ENCODE measurements around the gene KLHL25. TPM values are rescaled to one million over a fixed set of nuclear protein-coding genes. Genes with fewer than 3 reads are reported as not detected.
"Not testable (repeated sequence)": the region's sequence is repeated elsewhere in the genome, so short reads cannot be mapped to it uniquely, and the experiment has no call there.

KLHL25 gene
- total RNA-seq, 2 experiments from 2014 or later = 5.3 to 5.7 TPM

GRCh38 chr15:85829754-85830153, 35.0 kb upstream of the KLHL25 start:
- intact Hi-C loops (cut with micrococcal nuclease) = loop anchor here (2.0 to 10.0 kb wide), 2 partner anchors 99 to 535 kb away; no protein-coding TSS in a partner anchor
- not testable (repeated sequence) for H3K9me3 Mint-ChIP-seq

GRCh38 chr15:85828874-85829273, 34.1 kb upstream of the KLHL25 start:
- Mint-ChIP-seq H3K36me3 (no peaks in the 10 kb centered on the region), H3K4me3 (no peak overlapping the region), H3K27me3 (peaks cover 3% of the 10 kb centered on the region), H3K27ac (no peak overlapping the region), H3K9me3 (no peaks in the 10 kb centered on the region), H3K4me1 (ENCODE audit: low read depth) (no peaks in the 10 kb centered on the region)
- intact Hi-C loops (cut with micrococcal nuclease) = no loop called here
- ChIA-PET CTCF (interaction anchor here (1.9 kb wide), 1 partner anchor 532 kb away, joined by 4 read pairs; no protein-coding TSS in a partner anchor), POLR2A (no interaction called here)
- no peak for DNase-seq

More at GRCh38 chr15:85829754-85830153, 35.0 kb upstream of the KLHL25 start:
- POLR2A ChIA-PET; H3K27me3 Mint-ChIP-seq; H3K36me3 Mint-ChIP-seq; DNase-seq; H3K27ac Mint-ChIP-seq; H3K4me3 Mint-ChIP-seq; H3K4me1 Mint-ChIP-seq (ENCODE audit: low read depth): not testable (repeated sequence)
- CTCF ChIA-PET = interaction anchor here (1.4 to 1.9 kb wide), 2 partner anchors 11 to 533 kb away, joined by 4 to 7 read pairs; no protein-coding TSS in a partner anchor

- intact Hi-C loops (cut with micrococcal nuclease) = no loop called here
- Mint-ChIP-seq H3K4me3 (no peak overlapping the region), H3K4me1 (ENCODE audit: low read depth) (no peaks in the 10 kb centered on the region), H3K36me3 (no peaks in the 10 kb centered on the region), H3K9me3 (no peaks in the 10 kb centered on the region), H3K27ac (no peak overlapping the region), H3K27me3 (peaks cover 3% of the 10 kb centered on the region)
- DNase-seq = no peak
- CTCF ChIA-PET = interaction anchor here (1.5 to 1.9 kb wide), 2 partner anchors 12 to 532 kb away, joined by 3 to 4 read pairs; no protein-coding TSS in a partner anchor
- POLR2A ChIA-PET = no interaction called here
These were observed 33.4 kb upstream of the KLHL25 start for GRCh38 chr15:85828126-85828525.

- intact Hi-C loops (cut with micrococcal nuclease) = no loop called here
- ChIA-PET POLR2A (no interaction called here), CTCF (interaction anchor here (1.0 to 1.5 kb wide), 5 partner anchors 13 to 97 kb away, joined by 3 to 5 read pairs (median 3); no protein-coding TSS in a partner anchor)
- Mint-ChIP-seq H3K9me3 (no peaks in the 10 kb centered on the region), H3K4me1 (ENCODE audit: low read depth) (no peaks in the 10 kb centered on the region), H3K27me3 (peaks cover 3% of the 10 kb centered on the region), H3K27ac (no peak overlapping the region), H3K36me3 (no peaks in the 10 kb centered on the region), H3K4me3 (no peak overlapping the region)
- DNase-seq = no peak
These were observed 32.2 kb upstream of the KLHL25 start for GRCh38 chr15:85826756-85827515.

GRCh38 chr15:85825719-85826118, 31.0 kb upstream of the KLHL25 start:
- no peak for DNase-seq
- Mint-ChIP-seq H3K27me3 (peaks cover 1% of the 10 kb centered on the region), H3K27ac (no peak overlapping the region), H3K36me3 (no peaks in the 10 kb centered on the region), H3K9me3 (no peaks in the 10 kb centered on the region), H3K4me1 (ENCODE audit: low read depth) (no peaks in the 10 kb centered on the region), H3K4me3 (no peak overlapping the region)
- intact Hi-C loops (cut with micrococcal nuclease) = no loop called here
- ChIA-PET POLR2A (no interaction called here), CTCF (interaction anchor here (1.1 kb wide), 1 partner anchor 15 kb away, joined by 5 read pairs; no protein-coding TSS in a partner anchor)

- Mint-ChIP-seq H3K4me1 (ENCODE audit: low read depth) (no peaks in the 10 kb centered on the region), H3K27me3 (no peaks in the 10 kb centered on the region), H3K36me3 (no peaks in the 10 kb centered on the region), H3K27ac (no peak overlapping the region), H3K4me3 (no peak overlapping the region), H3K9me3 (no peaks in the 10 kb centered on the region)
- ChIA-PET POLR2A (no interaction called here), CTCF (no interaction called here)
- intact Hi-C loops (cut with micrococcal nuclease) = no loop called here
- no peak for DNase-seq
These were observed 30.4 kb upstream of the KLHL25 start for GRCh38 chr15:85825118-85825517.

GRCh38 chr15:85821545-85821944, 26.8 kb upstream of the KLHL25 start:
- H3K36me3 Mint-ChIP-seq = no peaks in the 10 kb centered on the region
- intact Hi-C loops (cut with micrococcal nuclease) = no loop called here
- H3K9me3 Mint-ChIP-seq = no peaks in the 10 kb centered on the region
- H3K4me1 Mint-ChIP-seq (ENCODE audit: low read depth) = no peaks in the 10 kb centered on the region
- H3K27me3 Mint-ChIP-seq = no peaks in the 10 kb centered on the region
- CTCF ChIA-PET = no interaction called here
- POLR2A ChIA-PET = no interaction called here
- H3K27ac Mint-ChIP-seq = no peak overlapping the region
- no peak overlapping the region for H3K4me3 Mint-ChIP-seq
- no peak for DNase-seq

- Mint-ChIP-seq H3K27ac (no peak overlapping the region), H3K4me1 (ENCODE audit: low read depth) (no peaks in the 10 kb centered on the region), H3K36me3 (no peaks in the 10 kb centered on the region), H3K4me3 (no peak overlapping the region), H3K27me3 (no peaks in the 10 kb centered on the region), H3K9me3 (no peaks in the 10 kb centered on the region)
- no peak for DNase-seq
- ChIA-PET POLR2A (interaction anchor here (0.6 kb wide), 1 partner anchor 81 kb away, joined by 5 read pairs; no protein-coding TSS in a partner anchor), CTCF (interaction anchor here (1.1 to 1.3 kb wide), 2 partner anchors 40 to 523 kb away, joined by 3 read pairs; no protein-coding TSS in a partner anchor)
- intact Hi-C loops (cut with micrococcal nuclease) = no loop called here
These were observed 25.2 kb upstream of the KLHL25 start for GRCh38 chr15:85819938-85820337.

GRCh38 chr15:85813234-85813633, 18.5 kb upstream of the KLHL25 start:
- ChIA-PET POLR2A (no interaction called here), CTCF (no interaction called here)
- Mint-ChIP-seq H3K9me3 (no peaks in the 10 kb centered on the region), H3K4me3 (no peak overlapping the region), H3K4me1 (ENCODE audit: low read depth) (peaks cover 5% of the 10 kb centered on the region), H3K36me3 (no peaks in the 10 kb centered on the region), H3K27ac (no peak overlapping the region), H3K27me3 (no peaks in the 10 kb centered on the region)
- intact Hi-C loops (cut with micrococcal nuclease) = no loop called here
- no peak for DNase-seq

- Mint-ChIP-seq H3K36me3 (no peaks in the 10 kb centered on the region), H3K9me3 (no peaks in the 10 kb centered on the region), H3K27ac (no peak overlapping the region), H3K4me1 (ENCODE audit: low read depth) (peaks cover 5% of the 10 kb centered on the region), H3K4me3 (no peak overlapping the region), H3K27me3 (no peaks in the 10 kb centered on the region)
- intact Hi-C loops (cut with micrococcal nuclease) = no loop called here
- CTCF ChIA-PET = no interaction called here
- POLR2A ChIA-PET = no interaction called here
- DNase-seq = no peak
These were observed 15.3 kb upstream of the KLHL25 start for GRCh38 chr15:85810075-85810474.

- Mint-ChIP-seq H3K27ac (no peak overlapping the region), H3K4me1 (ENCODE audit: low read depth) (no peaks in the 10 kb centered on the region), H3K4me3 (no peak overlapping the region), H3K9me3 (no peaks in the 10 kb centered on the region), H3K27me3 (no peaks in the 10 kb centered on the region), H3K36me3 (no peaks in the 10 kb centered on the region)
- DNase-seq = no peak
- intact Hi-C loops (cut with micrococcal nuclease) = no loop called here
- ChIA-PET POLR2A (no interaction called here), CTCF (no interaction called here)
These were observed 10.7 kb upstream of the KLHL25 start for GRCh38 chr15:85805420-85805819.

GRCh38 chr15:85804481-85805170, 9.9 kb upstream of the KLHL25 start:
- Mint-ChIP-seq H3K27me3 (no peaks in the 10 kb centered on the region), H3K27ac (no peak overlapping the region), H3K4me1 (ENCODE audit: low read depth) (no peaks in the 10 kb centered on the region), H3K9me3 (no peaks in the 10 kb centered on the region), H3K4me3 (no peak overlapping the region), H3K36me3 (no peaks in the 10 kb centered on the region)
- no peak for DNase-seq
- intact Hi-C loops (cut with micrococcal nuclease) = no loop called here
- CTCF ChIA-PET = no interaction called here
- POLR2A ChIA-PET = no interaction called here
